Mesendoderm (in vitro differentiated cells): ENCODE data around the gene DTNB.

Experiments
- DNase-seq: peaks from one replicate; pipeline ENCODE4 v3.0.0; 2013
- H2AK5ac ChIP-seq: 2 replicates; pipeline ENCODE4 v1.6.1; 2013; ENCODE audit warnings: low read length, inconsistent platforms
- H2BK120ac ChIP-seq: 2 replicates; pipeline ENCODE4 v1.6.1; 2013; ENCODE audit warnings: low read depth, mild to moderate bottlenecking, low read length, moderate library complexity, mixed read lengths
- H2BK15ac ChIP-seq: replicated peaks from 2 replicates; pipeline ENCODE4 v1.6.1; 2013; ENCODE audit warnings: low read depth, mild to moderate bottlenecking, moderate library complexity
- H2BK5ac ChIP-seq: 2 replicates; pipeline ENCODE4 v1.6.1; 2013; ENCODE audit warnings: low read length, inconsistent platforms
- H3K18ac ChIP-seq: 2 replicates; pipeline ENCODE4 v1.6.1; 2013; ENCODE audit warnings: mild to moderate bottlenecking, low read length, mixed read lengths
- H3K23ac ChIP-seq: one replicate; pipeline ENCODE4 v1.6.1; 2013; ENCODE audit warnings: low read length
- H3K27ac ChIP-seq: 2 replicates; pipeline ENCODE4 v1.5.1; 2013; ENCODE audit warnings: low read depth, mild to moderate bottlenecking, inconsistent platforms, low read length, moderate library complexity
- H3K27me3 ChIP-seq: 2 replicates; pipeline ENCODE4 v1.6.1; 2013; ENCODE audit warnings: low read length, control low read depth, mild to moderate bottlenecking, inconsistent platforms; ENCODE audit not compliant: insufficient read depth, poor library complexity
- H3K36me3 ChIP-seq: 2 replicates; pipeline ENCODE4 v1.6.1; 2013; ENCODE audit warnings: low read length, inconsistent platforms; ENCODE audit not compliant: control insufficient read depth, insufficient read depth
- H3K4ac ChIP-seq: one replicate; pipeline ENCODE4 v1.6.1; 2013; ENCODE audit warnings: low read depth, mild to moderate bottlenecking, low read length, moderate library complexity
- H3K4me1 ChIP-seq: 2 replicates; pipeline ENCODE4 v1.6.1; 2013; ENCODE audit warnings: low read depth, low read length, inconsistent platforms; ENCODE audit not compliant: control insufficient read depth
- H3K4me2 ChIP-seq: 2 replicates; pipeline ENCODE4 v1.6.1; 2013; ENCODE audit warnings: low read length
- H3K4me3 ChIP-seq: 2 replicates; pipeline ENCODE4 v1.5.1; 2013; ENCODE audit warnings: mild to moderate bottlenecking, low read length
- H3K56ac ChIP-seq: one replicate; pipeline ENCODE4 v1.6.1; 2013; ENCODE audit warnings: low read length
- H3K79me1 ChIP-seq: 2 replicates; pipeline ENCODE4 v1.6.1; 2013; ENCODE audit warnings: low read length, inconsistent platforms
- H3K79me2 ChIP-seq: 2 replicates; pipeline ENCODE4 v1.6.1; 2013; ENCODE audit warnings: mild to moderate bottlenecking, low read length; ENCODE audit not compliant: control insufficient read depth, insufficient read depth
- H3K9ac ChIP-seq: 2 replicates; pipeline ENCODE4 v1.6.1; 2013; ENCODE audit warnings: low read length, inconsistent platforms
- H4K5ac ChIP-seq: one replicate; pipeline ENCODE4 v1.6.1; 2013; ENCODE audit warnings: low read length
- H4K8ac ChIP-seq: one replicate; pipeline ENCODE4 v1.6.1; 2013; ENCODE audit warnings: low read depth, mild to moderate bottlenecking, control low read depth, low read length, moderate library complexity
- WGBS: extraction: QIAGEN DNeasy Blood & Tissue Kit; methylation state at CpG from one replicate; pipeline ENCODE4 v1.1.7; 2013; ENCODE audit warnings: low lambda C conversion rate, missing lambda C conversion rate; ENCODE audit not compliant: insufficient coverage; ENCODE audit errors: extremely low coverage; 5-methylcytosine and 5-hydroxymethylcytosine counted together

Gene DTNB

DNA sequence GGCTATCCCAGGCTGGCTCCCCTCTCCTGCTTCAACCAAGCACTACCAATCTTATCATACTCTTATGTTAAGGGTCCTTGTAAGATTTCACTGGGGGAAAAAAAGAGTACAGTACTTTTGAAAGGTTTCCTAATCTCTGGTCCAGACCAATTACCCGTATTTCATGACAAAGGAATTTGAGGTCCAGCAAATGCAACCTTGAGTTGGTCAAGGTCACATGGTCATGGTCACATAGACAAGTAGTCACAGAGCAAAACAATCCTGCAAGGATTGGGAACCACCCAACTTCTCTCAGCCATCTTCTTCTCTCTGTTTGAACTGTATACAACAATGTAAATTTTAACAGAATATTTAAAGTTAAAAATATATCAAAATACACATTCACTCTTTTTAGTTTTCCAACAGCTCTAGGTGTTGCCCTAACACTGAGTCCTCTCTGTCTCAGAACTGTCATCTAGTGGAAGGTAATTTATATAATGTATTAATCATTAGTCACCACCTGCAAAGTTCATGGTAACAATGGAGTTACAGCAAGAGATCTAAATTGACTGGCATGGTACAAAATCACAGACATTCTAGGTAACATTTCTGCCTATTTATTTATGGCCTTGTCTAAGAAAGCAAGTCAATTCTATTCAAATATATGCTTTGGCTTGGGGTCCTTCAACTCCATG lies 21.5 kb downstream of the DTNB start:
- Histone ChIP-seq H4K5ac (no peak overlapping the region), H2BK5ac (no peak overlapping the region), H3K18ac (no peak overlapping the region), H4K8ac (no peak overlapping the region), H3K27ac (no peak overlapping the region), H3K4ac (no peak overlapping the region), H3K79me2 (no peaks in the 10 kb centered on the region), H3K79me1 (peaks cover 3% of the 10 kb centered on the region), H3K27me3 (no peaks in the 10 kb centered on the region), H2AK5ac (no peak overlapping the region), H3K56ac (no peak overlapping the region), H3K4me2 (no peak overlapping the region), H2BK120ac (no peak overlapping the region), H3K4me3 (no peak overlapping the region), H3K36me3 (no peaks in the 10 kb centered on the region), H2BK15ac (no peak overlapping the region), H3K9ac (no peak overlapping the region), H3K4me1 (no peaks in the 10 kb centered on the region), H3K23ac (no peak overlapping the region)
- no peak for DNase-seq
- no CpG with 5 or more reads among the region's 1 CpG for WGBS

DNA sequence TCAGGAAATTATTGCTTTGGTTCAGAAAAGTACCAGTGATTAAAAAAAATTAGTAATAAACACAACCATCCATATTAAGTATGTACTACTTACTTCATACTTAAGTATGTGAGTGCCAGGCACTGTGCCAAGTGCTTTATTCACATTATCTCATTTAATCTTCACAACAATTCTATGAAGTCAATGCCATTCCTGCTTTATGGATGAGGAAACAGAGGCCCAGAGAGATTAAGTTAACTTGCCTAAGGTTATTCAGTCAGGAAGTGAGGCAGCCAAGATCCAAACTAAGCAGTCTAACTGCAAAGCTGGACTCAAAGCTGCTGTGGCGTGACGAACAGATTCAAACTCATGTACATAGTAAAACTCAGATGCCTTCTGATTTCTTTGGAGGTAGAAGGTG lies 22.3 kb downstream of the DTNB start:
- H3K4ac ChIP-seq, result no peak overlapping the region

DNA sequence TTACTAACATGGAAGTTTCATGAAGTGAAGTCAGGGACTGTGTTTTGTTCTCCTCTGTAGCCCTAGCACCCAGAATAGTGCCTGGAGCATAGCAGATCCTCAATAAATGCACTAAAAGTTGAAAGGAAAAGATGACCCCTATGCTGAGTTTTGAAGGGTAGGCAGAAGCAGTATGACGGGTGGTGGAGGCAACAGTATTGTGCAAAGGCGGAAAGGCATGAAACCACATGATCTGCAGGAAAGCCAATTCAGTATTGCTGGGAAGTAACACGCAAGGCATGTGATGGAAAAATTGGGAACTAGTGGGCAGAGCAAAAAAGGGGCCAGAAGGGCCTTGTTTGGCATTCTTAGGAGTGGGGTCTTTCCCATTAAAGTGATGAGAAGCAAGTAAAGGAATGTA lies 23.1 kb downstream of the DTNB start:
- Histone ChIP-seq H3K23ac (no peak overlapping the region), H3K4me1 (no peaks in the 10 kb centered on the region), H3K18ac (no peak overlapping the region), H3K9ac (no peak overlapping the region), H2BK5ac (no peak overlapping the region), H2BK15ac (no peak overlapping the region), H3K4me2 (no peak overlapping the region), H4K8ac (no peak overlapping the region), H3K79me2 (no peaks in the 10 kb centered on the region), H3K56ac (no peak overlapping the region), H3K36me3 (no peaks in the 10 kb centered on the region), H4K5ac (no peak overlapping the region), H3K79me1 (peaks cover 1% of the 10 kb centered on the region), H3K27me3 (no peaks in the 10 kb centered on the region), H2BK120ac (no peak overlapping the region), H3K27ac (no peak overlapping the region), H3K4me3 (no peak overlapping the region), H2AK5ac (no peak overlapping the region), H3K4ac (no peak overlapping the region)
- no peak for DNase-seq
- no CpG with 5 or more reads among the region's 3 CpGs for WGBS

More for the DNA sequence above, 22.3 kb downstream of the DTNB start:
- Histone ChIP-seq H3K4me2 (no peak overlapping the region), H3K27me3 (no peaks in the 10 kb centered on the region), H4K5ac (no peak overlapping the region), H3K18ac (no peak overlapping the region), H3K23ac (no peak overlapping the region), H2BK5ac (no peak overlapping the region), H2AK5ac (no peak overlapping the region), H3K36me3 (no peaks in the 10 kb centered on the region), H4K8ac (no peak overlapping the region), H2BK120ac (no peak overlapping the region), H3K79me2 (no peaks in the 10 kb centered on the region), H2BK15ac (no peak overlapping the region), H3K79me1 (peaks cover 3% of the 10 kb centered on the region), H3K56ac (no peak overlapping the region), H3K4me3 (no peak overlapping the region), H3K4me1 (no peaks in the 10 kb centered on the region), H3K9ac (no peak overlapping the region), H3K27ac (no peak overlapping the region)
- WGBS, result no CpG with 5 or more reads among the region's 2 CpGs
- DNase-seq, result no peak

DNA sequence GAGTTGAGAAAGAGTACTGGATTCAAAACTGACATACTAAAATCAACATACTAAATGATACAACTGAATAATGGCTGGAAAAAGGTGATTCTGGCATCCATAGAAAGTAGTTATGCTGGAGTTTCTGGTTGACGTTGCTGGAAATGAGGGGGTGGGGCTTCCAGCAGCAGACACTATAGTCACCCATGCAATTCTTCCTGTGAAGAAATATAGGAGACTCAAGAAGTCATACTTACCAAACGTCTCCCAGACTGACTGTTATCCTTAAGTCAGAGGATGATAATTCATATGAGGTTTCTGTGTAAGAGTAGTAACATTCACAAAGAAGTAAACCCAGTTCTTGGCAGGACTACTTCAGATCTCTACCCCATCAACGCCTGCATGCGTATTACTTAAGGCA lies 23.6 kb downstream of the DTNB start:
- Histone ChIP-seq H3K9ac (no peak overlapping the region), H3K4me3 (no peak overlapping the region), H3K23ac (no peak overlapping the region), H4K8ac (no peak overlapping the region), H2BK5ac (no peak overlapping the region), H2AK5ac (no peak overlapping the region), H3K56ac (no peak overlapping the region), H3K36me3 (no peaks in the 10 kb centered on the region), H2BK15ac (no peak overlapping the region), H3K4me2 (no peak overlapping the region), H3K18ac (no peak overlapping the region), H3K79me1 (peaks cover 1% of the 10 kb centered on the region), H3K79me2 (no peaks in the 10 kb centered on the region), H4K5ac (no peak overlapping the region), H2BK120ac (no peak overlapping the region), H3K4ac (no peak overlapping the region), H3K4me1 (no peaks in the 10 kb centered on the region), H3K27ac (no peak overlapping the region), H3K27me3 (no peaks in the 10 kb centered on the region)
- DNase-seq, result no peak
- whole genome bisulfite sequencing, result no CpG with 5 or more reads among the region's 4 CpGs

DNA sequence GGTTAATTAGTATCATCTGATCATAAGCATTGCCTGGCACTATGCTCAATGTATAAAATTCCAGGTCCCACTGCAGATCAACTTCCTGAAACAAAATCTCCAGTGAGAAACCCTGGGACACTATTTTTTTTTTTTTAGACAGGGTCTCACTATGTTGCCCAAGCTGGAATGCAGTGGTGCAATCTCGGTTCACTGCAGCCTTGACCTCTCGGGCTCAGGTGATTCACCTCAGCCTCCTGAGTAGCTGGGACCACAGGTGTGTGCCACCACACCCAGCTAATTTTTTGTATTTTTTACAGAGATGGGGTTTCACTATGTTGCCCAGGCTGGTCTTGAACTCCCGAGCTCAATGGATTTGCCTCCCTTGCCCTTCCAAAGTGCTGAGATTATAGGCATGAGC lies 31.1 kb downstream of the DTNB start:
- Histone ChIP-seq H3K4ac (no peak overlapping the region), H3K9ac (no peak overlapping the region), H2BK15ac (no peak overlapping the region), H3K79me2 (no peaks in the 10 kb centered on the region), H3K23ac (no peak overlapping the region), H3K4me1 (no peaks in the 10 kb centered on the region), H3K4me2 (no peak overlapping the region), H3K27ac (no peak overlapping the region), H3K79me1 (no peaks in the 10 kb centered on the region), H2AK5ac (no peak overlapping the region), H2BK120ac (no peak overlapping the region), H3K4me3 (no peak overlapping the region), H4K8ac (no peak overlapping the region), H2BK5ac (no peak overlapping the region), H3K56ac (no peak overlapping the region), H4K5ac (no peak overlapping the region), H3K27me3 (no peaks in the 10 kb centered on the region), H3K18ac (no peak overlapping the region), H3K36me3 (no peaks in the 10 kb centered on the region)
- DNase-seq, result no peak
- WGBS, result no CpG with 5 or more reads among the region's 3 CpGs

DNA sequence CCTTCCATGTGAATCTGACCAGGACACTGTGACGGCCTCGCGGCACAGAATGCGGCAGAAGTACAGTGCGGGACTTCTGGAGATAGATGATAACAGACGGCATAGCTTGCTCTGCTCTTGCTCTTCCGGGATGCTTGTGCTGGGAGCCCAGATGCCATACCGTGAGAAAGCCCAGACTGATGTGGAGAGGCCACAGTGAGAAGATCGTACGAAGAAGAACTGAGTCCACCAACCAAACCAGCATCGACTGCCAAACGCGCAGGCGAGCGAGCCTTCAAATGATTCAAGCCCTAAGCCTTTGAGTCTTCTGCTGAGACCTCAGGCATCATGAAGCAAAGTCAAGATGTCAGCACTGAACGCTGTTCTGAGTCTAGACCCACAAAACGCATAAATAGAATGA lies 33.7 kb downstream of the DTNB start:
- no peak overlapping the region for H3K23ac ChIP-seq
- no peak overlapping the region for H2BK120ac ChIP-seq
- H3K9ac ChIP-seq, result no peak overlapping the region
- no peak overlapping the region for H3K4me2 ChIP-seq
- H3K18ac ChIP-seq, result no peak overlapping the region
- H3K27me3 ChIP-seq, result no peaks in the 10 kb centered on the region
- no peaks in the 10 kb centered on the region for H3K79me1 ChIP-seq
- no peaks in the 10 kb centered on the region for H3K36me3 ChIP-seq
- no peaks in the 10 kb centered on the region for H3K4me1 ChIP-seq
- no peak overlapping the region for H2BK5ac ChIP-seq
- no peak overlapping the region for H3K4ac ChIP-seq
- H3K56ac ChIP-seq, result no peak overlapping the region
- H2BK15ac ChIP-seq, result no peak overlapping the region
- H3K4me3 ChIP-seq, result no peak overlapping the region
- H4K5ac ChIP-seq, result no peak overlapping the region
- H4K8ac ChIP-seq, result no peak overlapping the region
- no peaks in the 10 kb centered on the region for H3K79me2 ChIP-seq
- no CpG with 5 or more reads among the region's 17 CpGs for WGBS
- DNase-seq, result no peak
- no peak overlapping the region for H3K27ac ChIP-seq
- H2AK5ac ChIP-seq, result no peak overlapping the region
